HFFc6 (cell line): ENCODE data around the gene PCDHAC1. TPM values are rescaled to one million over a fixed set of nuclear protein-coding genes. Genes with fewer than 3 reads are reported as not detected.
"Not testable (repeated sequence)": the region's sequence is repeated elsewhere in the genome, so short reads cannot be mapped to it uniquely, and the experiment has no call there.

ENCODE experiments used
- DNase-seq: peaks from one replicate; pipeline ENCODE4 v3.0.0-alpha.2; 2018
- H3K27ac Mint-ChIP-seq: 2 replicates; pipeline ENCODE4 v1.8.0; 2020; ENCODE audit warnings: mild to moderate bottlenecking, mixed read lengths
- H3K27me3 Mint-ChIP-seq: 2 replicates; pipeline ENCODE4 v1.8.0; 2021; ENCODE audit warnings: mild to moderate bottlenecking, moderate library complexity, mixed read lengths; ENCODE audit not compliant: insufficient read depth
- H3K36me3 Mint-ChIP-seq: 2 replicates; pipeline ENCODE4 v1.8.0; 2021; ENCODE audit warnings: low read depth, mixed read lengths
- H3K4me1 Mint-ChIP-seq: 2 replicates; pipeline ENCODE4 v1.8.0; 2020; ENCODE audit warnings: low read depth, mixed read lengths
- H3K4me3 Mint-ChIP-seq: 2 replicates; pipeline ENCODE4 v1.8.0; 2020; ENCODE audit warnings: mild to moderate bottlenecking, moderate library complexity, mixed read lengths
- H3K9me3 Mint-ChIP-seq: 2 replicates; pipeline ENCODE4 v1.8.0; 2020; ENCODE audit warnings: mild to moderate bottlenecking, mixed read lengths
- long read RNA-seq: library from polyadenylated mRNA; unstranded; transcript quantifications from one replicate; pipeline ENCODE4 v2.0.0, GENCODE V29; 2019
- total RNA-seq, 6 experiments: library from RNA; stranded (reverse); fragmentation: NEBNext Ultra II Directional; extraction: Animal tissue kit (Norgen Biotek cat#: 25700); gene quantifications; 2 replicates in 1 of 6; 3 replicates in 5 of 6; pipeline ENCODE4 v1.2.3, GENCODE V29; 2021
- TF ChIP-seq, protein P1 (sequence below): fragments of 200-600 bp; sonication (generic); IDR thresholded peaks from 2 replicates; pipeline ENCODE4 v1.5.0; 2021; ENCODE audit warnings: antibody characterized with exemption, mild to moderate bottlenecking

Gene PCDHAC1, protein sequence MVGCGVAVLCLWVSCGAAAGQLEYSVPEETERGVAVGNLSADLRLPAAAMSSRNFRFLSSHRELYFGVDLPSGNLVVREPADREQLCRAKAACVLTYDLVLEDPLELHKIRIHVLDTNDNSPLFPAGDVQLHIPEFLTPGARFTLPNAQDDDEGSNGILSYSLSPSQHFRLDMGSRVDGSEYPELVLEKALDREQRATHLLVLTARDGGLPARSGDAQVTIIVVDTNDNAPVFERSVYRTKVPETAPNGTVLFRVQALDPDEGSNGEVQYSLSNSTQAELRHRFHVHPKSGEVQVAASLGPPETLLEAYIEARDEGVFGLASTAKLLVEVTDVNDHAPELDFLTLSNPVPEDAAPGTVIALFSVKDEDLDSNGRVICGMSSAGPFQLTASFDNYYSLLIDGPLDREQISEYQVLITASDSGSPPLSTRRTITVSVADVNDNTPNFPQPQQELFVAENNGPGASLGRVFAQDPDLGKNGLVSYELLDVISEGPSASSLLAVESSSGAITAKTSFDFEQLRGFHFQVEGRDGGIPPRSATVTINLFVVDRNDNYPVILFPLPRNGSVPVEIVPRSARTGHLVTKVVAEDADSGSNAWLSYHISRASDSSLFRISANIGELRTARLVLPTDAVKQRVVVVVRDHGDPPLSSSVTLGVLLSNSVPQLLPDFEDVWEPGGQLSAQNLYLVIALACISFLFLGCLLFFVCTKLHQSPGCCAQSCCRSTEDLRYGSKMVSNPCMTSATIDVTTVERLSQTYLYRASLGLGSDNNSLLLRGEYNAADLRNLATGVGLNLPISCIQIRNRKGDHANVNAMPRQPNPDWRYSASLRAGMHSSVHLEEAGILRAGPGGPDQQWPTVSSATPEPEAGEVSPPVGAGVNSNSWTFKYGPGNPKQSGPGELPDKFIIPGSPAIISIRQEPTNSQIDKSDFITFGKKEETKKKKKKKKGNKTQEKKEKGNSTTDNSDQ
- total RNA-seq = not detected
- long read RNA-seq = 0 reads

DNA sequence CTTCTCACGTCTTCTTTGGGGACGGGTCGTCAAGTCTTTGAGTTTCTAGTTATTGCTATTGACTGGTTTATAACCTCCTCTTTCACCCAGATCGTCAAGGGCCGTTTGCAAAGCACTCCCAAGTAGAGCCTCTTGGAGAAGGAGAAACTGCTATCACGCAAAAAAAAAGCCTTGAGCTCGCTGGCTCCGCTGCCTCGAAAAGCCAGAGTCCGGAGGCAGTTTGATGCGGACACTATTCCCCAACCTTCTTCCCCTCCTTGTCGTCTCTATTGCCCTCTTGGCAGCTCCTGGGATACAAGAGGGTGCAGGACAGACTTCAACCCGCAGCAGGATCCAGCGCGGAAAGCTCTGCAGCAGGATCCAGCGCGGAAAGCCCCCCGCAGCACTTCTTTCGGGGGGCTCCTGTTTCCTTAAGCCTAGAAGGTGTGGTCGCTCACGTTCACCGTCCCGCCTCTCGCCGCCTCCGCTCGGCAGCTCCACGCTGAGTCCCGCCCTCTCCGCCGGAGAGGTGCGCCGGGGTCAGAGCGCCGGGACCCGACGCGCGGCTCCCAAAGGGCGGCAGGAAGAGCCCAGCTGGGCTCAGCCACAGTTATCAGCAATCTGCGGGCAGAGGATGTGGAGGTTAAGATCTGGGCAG, at the start of gene PCDHAC1:
Gene PCDHAC1 (plus strand): TSS at position 494 of the 637 bp plus-strand sequence. CDS start 594 bp downstream, outside the sequence.
- no peak for DNase-seq
- H3K27ac Mint-ChIP-seq = no peak within 1 kb of the TSS
- H3K36me3 Mint-ChIP-seq = peaks cover 5% of the 10 kb centered on the region; the same call in 1 of the 2 replicates
- no peak within 1 kb of the TSS for H3K4me3 Mint-ChIP-seq
- no peaks in the 10 kb centered on the region for H3K4me1 Mint-ChIP-seq
- H3K27me3 Mint-ChIP-seq = peaks cover 4% of the 10 kb centered on the region
- peaks cover 29% of the 10 kb centered on the region for H3K9me3 Mint-ChIP-seq
- TF ChIP-seq, protein P1, sequence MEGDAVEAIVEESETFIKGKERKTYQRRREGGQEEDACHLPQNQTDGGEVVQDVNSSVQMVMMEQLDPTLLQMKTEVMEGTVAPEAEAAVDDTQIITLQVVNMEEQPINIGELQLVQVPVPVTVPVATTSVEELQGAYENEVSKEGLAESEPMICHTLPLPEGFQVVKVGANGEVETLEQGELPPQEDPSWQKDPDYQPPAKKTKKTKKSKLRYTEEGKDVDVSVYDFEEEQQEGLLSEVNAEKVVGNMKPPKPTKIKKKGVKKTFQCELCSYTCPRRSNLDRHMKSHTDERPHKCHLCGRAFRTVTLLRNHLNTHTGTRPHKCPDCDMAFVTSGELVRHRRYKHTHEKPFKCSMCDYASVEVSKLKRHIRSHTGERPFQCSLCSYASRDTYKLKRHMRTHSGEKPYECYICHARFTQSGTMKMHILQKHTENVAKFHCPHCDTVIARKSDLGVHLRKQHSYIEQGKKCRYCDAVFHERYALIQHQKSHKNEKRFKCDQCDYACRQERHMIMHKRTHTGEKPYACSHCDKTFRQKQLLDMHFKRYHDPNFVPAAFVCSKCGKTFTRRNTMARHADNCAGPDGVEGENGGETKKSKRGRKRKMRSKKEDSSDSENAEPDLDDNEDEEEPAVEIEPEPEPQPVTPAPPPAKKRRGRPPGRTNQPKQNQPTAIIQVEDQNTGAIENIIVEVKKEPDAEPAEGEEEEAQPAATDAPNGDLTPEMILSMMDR = no peak

DNA sequence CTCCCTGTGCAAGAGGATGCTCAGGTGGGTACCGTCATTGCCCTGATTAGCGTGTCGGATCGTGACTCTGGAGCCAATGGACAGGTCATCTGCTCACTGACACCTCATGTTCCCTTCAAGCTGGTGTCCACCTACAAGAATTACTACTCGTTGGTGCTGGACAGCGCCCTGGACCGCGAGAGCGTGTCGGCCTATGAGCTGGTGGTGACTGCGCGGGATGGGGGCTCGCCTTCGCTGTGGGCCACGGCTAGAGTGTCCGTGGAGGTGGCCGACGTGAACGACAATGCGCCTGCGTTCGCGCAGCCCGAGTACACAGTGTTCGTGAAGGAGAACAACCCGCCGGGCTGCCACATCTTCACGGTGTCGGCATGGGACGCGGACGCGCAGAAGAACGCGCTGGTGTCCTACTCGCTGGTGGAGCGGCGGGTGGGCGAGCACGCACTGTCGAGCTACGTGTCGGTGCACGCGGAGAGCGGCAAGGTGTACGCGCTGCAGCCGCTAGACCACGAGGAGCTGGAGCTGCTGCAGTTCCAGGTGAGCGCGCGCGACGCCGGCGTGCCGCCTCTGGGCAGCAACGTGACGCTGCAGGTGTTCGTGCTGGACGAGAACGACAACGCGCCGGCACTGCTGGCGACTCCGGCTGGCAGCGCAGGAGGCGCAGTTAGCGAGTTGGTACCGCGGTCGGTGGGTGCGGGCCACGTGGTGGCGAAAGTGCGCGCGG, 49.4 kb upstream of the PCDHAC1 start:
- H3K27ac Mint-ChIP-seq, DNase-seq, H3K4me3 Mint-ChIP-seq, H3K27me3 Mint-ChIP-seq, H3K4me1 Mint-ChIP-seq, H3K36me3 Mint-ChIP-seq: not testable (repeated sequence)
- peaks cover 26% of the 10 kb centered on the region for H3K9me3 Mint-ChIP-seq

DNA sequence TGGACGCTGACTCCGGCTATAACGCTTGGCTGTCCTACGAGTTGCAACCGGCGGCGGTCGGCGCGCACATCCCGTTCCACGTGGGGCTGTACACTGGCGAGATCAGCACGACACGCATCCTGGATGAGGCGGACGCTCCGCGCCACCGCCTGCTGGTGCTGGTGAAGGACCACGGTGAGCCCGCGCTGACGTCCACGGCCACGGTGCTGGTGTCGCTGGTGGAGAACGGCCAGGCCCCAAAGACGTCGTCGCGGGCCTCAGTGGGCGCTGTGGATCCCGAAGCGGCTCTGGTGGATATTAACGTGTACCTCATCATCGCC, 48.9 kb upstream of the PCDHAC1 start:
- TF ChIP-seq, protein P1 = no peak
- Mint-ChIP-seq H3K27ac (no peak overlapping the region), H3K4me3 (no peak overlapping the region), H3K36me3 (peaks cover 4% of the 10 kb centered on the region; the same call in 1 of the 2 replicates), H3K9me3 (peaks cover 26% of the 10 kb centered on the region), H3K4me1 (no peaks in the 10 kb centered on the region), H3K27me3 (no peaks in the 10 kb centered on the region)
- no peak for DNase-seq

DNA sequence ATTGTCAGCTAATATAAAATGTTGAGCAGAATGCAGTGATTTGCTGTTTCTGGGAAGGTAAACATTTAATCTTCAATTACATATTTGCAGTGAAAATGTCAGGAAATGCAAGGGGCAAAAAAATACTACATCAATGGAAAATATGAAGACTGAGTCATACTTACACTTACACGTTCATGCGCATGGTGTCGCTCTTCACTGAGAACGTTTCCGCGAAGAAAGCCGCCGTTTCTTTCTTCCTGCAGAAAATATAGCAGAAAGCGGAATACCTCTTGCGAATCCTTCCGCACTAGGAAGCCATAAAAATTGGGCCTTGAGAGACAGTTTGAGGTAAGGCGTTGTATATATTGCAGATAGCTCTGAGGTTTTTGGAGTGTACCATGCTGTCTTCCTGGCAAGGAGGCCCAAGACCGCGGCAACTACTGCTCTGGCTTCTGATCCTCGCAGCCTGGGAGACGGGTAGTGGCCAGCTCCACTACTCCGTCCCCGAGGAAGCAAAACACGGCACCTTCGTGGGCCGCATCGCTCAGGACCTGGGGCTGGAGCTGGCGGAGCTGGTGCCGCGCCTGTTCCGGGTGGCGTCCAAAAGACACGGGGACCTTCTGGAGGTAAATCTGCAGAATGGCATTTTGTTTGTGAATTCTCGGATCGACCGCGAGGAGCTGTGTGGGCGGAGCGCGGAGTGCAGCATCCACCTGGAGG, 44.1 kb upstream of the PCDHAC1 start, which contains the start of gene PCDHA13:
Gene PCDHA13 (plus strand): TSS at position 236 of the 702 bp plus-strand sequence. CDS start 145 bp downstream, at position 381.
- DNase-seq = no peak
- Mint-ChIP-seq H3K27me3 (no peaks in the 10 kb centered on the region), H3K36me3 (peaks cover 4% of the 10 kb centered on the region; the same call in 1 of the 2 replicates), H3K27ac (no peak within 1 kb of the TSS), H3K4me3 (no peak within 1 kb of the TSS), H3K4me1 (no peaks in the 10 kb centered on the region), H3K9me3 (peaks cover 17% of the 10 kb centered on the region)
- TF ChIP-seq, protein P1 = no peak

DNA sequence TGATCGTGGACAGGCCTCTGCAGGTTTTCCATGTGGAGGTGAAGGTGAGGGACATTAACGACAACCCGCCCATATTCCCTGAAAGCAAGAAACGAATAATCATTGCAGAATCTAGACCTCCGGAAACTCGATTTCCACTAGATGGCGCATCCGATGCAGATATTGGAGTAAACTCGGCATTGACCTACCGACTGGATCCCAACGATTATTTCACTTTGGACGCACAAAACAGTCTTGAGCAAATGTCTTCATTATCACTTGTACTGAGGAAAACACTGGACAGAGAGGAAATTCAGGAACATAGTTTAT, 43.6 kb upstream of the PCDHAC1 start:
- H3K4me1 Mint-ChIP-seq = no peaks in the 10 kb centered on the region
- no peaks in the 10 kb centered on the region for H3K27me3 Mint-ChIP-seq
- H3K4me3 Mint-ChIP-seq = no peak overlapping the region
- peaks cover 4% of the 10 kb centered on the region; the same call in 1 of the 2 replicates for H3K36me3 Mint-ChIP-seq
- H3K9me3 Mint-ChIP-seq = peaks cover 20% of the 10 kb centered on the region
- TF ChIP-seq, protein P1 = 0 out of 2 replicates have a peak, but pooled peaks have one; percentile 6
- no peak overlapping the region for H3K27ac Mint-ChIP-seq
- DNase-seq = no peak
